OCI-LY3 (cell line): ENCODE results near the gene NKD2.

Experiments
- H2AFZ ChIP-seq: fragments of 200-600, 300-600 bp; shearing (Covaris generic); 2 replicates; pipeline ENCODE4 v1.6.0; 2014; ENCODE audit warnings: antibody characterized with exemption, low read depth, low read length
- H3K27ac ChIP-seq: fragments of 200-600, 300-600 bp; sonication (generic); 2 replicates; pipeline ENCODE4 v1.5.1; 2014; ENCODE audit warnings: mild to moderate bottlenecking, low read length, moderate library complexity, mixed read lengths
- H3K27me3 ChIP-seq: fragments of 200-600, 300-600 bp; sonication (generic); 2 replicates; pipeline ENCODE4 v1.6.1; 2014; ENCODE audit warnings: low read depth, low read length, mixed read lengths
- H3K36me3 ChIP-seq: fragments of 200-600, 300-600 bp; sonication (generic); replicated peaks from 2 replicates; pipeline ENCODE3; 2014; ENCODE audit warnings: low read depth, low read length, mixed read lengths
- H3K4me1 ChIP-seq: fragments of 300-600, 200-600 bp; sonication (generic); 2 replicates; pipeline ENCODE4 v1.6.1; 2014; ENCODE audit warnings: low read length, mixed read lengths
- H3K4me2 ChIP-seq: fragments of 200-600, 300-600 bp; sonication (generic); 2 replicates; pipeline ENCODE4 v1.6.1; 2014; ENCODE audit warnings: low read length, mixed read lengths
- H3K4me3 ChIP-seq: fragments of 300-600, 200-600 bp; sonication (generic); 2 replicates; pipeline ENCODE4 v1.5.1; 2014; ENCODE audit warnings: antibody characterized with exemption, mild to moderate bottlenecking, low read length, moderate library complexity
- H3K79me2 ChIP-seq: fragments of 300-600, 200-600 bp; shearing (Covaris generic); 2 replicates; pipeline ENCODE4 v1.6.1; 2014; ENCODE audit warnings: mild to moderate bottlenecking, low read length, mixed read lengths
- H3K9ac ChIP-seq: fragments of 300-600, 200-600 bp; shearing (Covaris generic); 2 replicates; pipeline ENCODE4 v1.6.0; 2014; ENCODE audit warnings: mild to moderate bottlenecking, low read length, moderate library complexity
- H3K9me3 ChIP-seq: fragments of 200-600, 300-600 bp; shearing (Covaris generic); 2 replicates; pipeline ENCODE4 v1.6.1; 2014; ENCODE audit warnings: low read length, mixed read lengths; ENCODE audit not compliant: insufficient read depth
- H4K20me1 ChIP-seq: fragments of 200-600, 300-600 bp; sonication (generic); 2 replicates; pipeline ENCODE4 v1.6.1; 2016; ENCODE audit warnings: low read length, mixed read lengths; ENCODE audit not compliant: insufficient read depth
- EZH2phosphoT487 ChIP-seq: fragments of 200-600 bp; shearing (Covaris generic); IDR thresholded peaks from 2 replicates; pipeline ENCODE4 v1.6.1; 2018; ENCODE audit warnings: antibody characterized with exemption, mixed run types, low read depth
- TF ChIP-seq, protein P1 (sequence below): fragments of 200-600, 300-600 bp; sonication (generic); IDR thresholded peaks from 2 replicates; pipeline ENCODE4 v1.5.1; 2014; ENCODE audit warnings: antibody characterized with exemption, low read length, low read depth

NKD2 gene

DNA sequence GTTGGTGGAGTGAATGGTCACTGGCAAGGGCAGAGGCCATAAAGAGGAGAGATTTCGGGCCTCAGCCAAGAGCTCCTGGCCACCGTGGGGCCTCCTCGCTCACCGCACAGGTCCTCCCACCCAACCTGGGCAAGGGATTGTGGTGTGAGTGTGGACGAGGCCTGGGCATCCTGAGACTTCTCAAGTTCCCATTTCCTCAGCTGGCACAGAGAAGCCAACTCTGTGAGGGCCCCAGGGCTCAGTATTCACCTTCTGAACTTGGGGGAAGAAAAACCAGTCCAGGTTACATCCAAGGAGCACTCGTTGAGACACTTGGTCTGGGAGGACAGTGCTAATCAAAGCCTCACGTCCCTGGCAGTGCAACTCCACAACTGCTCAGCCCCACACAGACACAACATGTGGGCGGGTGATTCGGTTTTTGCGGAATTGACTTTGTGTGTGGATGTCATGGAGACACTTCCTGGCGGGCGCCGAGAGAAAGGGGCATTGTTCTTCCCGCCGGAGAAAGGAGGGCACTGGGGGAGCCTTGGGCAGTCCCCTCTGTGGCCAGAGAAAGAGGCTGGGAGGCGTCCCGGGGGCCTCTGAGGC is 28.5 kb upstream of the NKD2 start:
- no peaks in the 10 kb centered on the region for H3K79me2 ChIP-seq
- H4K20me1 ChIP-seq, result no peaks in the 10 kb centered on the region
- H3K9me3 ChIP-seq, result no peaks in the 10 kb centered on the region
- H3K27ac ChIP-seq, result no peak overlapping the region
- peaks cover 5% of the 10 kb centered on the region; the same call in 1 of the 2 replicates for H3K27me3 ChIP-seq
- H3K4me3 ChIP-seq, result no peak overlapping the region
- H3K4me1 ChIP-seq, result no peaks in the 10 kb centered on the region
- H3K4me2 ChIP-seq, result no peak overlapping the region
- H3K9ac ChIP-seq, result no peak overlapping the region
- no peak overlapping the region for H2AFZ ChIP-seq
- TF ChIP-seq, protein P1, sequence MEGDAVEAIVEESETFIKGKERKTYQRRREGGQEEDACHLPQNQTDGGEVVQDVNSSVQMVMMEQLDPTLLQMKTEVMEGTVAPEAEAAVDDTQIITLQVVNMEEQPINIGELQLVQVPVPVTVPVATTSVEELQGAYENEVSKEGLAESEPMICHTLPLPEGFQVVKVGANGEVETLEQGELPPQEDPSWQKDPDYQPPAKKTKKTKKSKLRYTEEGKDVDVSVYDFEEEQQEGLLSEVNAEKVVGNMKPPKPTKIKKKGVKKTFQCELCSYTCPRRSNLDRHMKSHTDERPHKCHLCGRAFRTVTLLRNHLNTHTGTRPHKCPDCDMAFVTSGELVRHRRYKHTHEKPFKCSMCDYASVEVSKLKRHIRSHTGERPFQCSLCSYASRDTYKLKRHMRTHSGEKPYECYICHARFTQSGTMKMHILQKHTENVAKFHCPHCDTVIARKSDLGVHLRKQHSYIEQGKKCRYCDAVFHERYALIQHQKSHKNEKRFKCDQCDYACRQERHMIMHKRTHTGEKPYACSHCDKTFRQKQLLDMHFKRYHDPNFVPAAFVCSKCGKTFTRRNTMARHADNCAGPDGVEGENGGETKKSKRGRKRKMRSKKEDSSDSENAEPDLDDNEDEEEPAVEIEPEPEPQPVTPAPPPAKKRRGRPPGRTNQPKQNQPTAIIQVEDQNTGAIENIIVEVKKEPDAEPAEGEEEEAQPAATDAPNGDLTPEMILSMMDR, result no peak
- TF ChIP-seq EZH2phosphoT487, result no peak
- no peaks in the 10 kb centered on the region for H3K36me3 ChIP-seq

GRCh38 chr5:980966-981365 is 27.6 kb upstream of the NKD2 start:
- no peak overlapping the region for H3K9ac ChIP-seq
- no peaks in the 10 kb centered on the region for H3K9me3 ChIP-seq
- H3K36me3 ChIP-seq, result no peaks in the 10 kb centered on the region
- H2AFZ ChIP-seq, result no peak overlapping the region
- no peak overlapping the region for H3K4me2 ChIP-seq
- H4K20me1 ChIP-seq, result no peaks in the 10 kb centered on the region
- H3K4me1 ChIP-seq, result no peaks in the 10 kb centered on the region
- TF ChIP-seq EZH2phosphoT487, result no peak
- TF ChIP-seq, protein P1, result no peak
- H3K79me2 ChIP-seq, result no peaks in the 10 kb centered on the region
- H3K27ac ChIP-seq, result no peak overlapping the region
- peaks cover 5% of the 10 kb centered on the region; the same call in 1 of the 2 replicates for H3K27me3 ChIP-seq
- no peak overlapping the region for H3K4me3 ChIP-seq

DNA sequence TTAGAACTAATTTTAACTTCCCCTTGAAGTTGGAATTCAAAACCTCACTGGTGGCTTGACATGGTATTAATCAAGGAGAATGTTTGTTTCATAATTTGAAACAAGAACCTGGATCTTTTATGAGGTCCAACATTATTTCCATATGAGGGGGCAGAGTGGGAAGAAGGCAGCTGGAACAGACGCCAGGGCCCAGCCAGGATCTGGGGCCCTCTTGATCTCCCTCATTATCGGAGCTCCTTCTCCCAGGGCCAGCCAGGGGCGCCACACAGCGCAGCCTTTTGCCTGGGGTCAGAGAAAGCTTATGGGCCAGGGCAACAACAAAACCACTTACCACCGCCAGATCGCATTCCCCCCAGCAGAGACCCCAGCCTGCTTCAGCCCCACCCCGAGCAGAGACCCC is 27.1 kb upstream of the NKD2 start:
- Histone ChIP-seq H3K27me3 (peaks cover 9% of the 10 kb centered on the region; the same call in 1 of the 2 replicates), H3K9me3 (no peaks in the 10 kb centered on the region), H3K79me2 (no peaks in the 10 kb centered on the region), H3K9ac (no peak overlapping the region), H3K27ac (no peak overlapping the region), H3K4me2 (no peak overlapping the region), H2AFZ (no peak overlapping the region), H4K20me1 (no peaks in the 10 kb centered on the region), H3K4me3 (no peak overlapping the region), H3K36me3 (no peaks in the 10 kb centered on the region), H3K4me1 (no peaks in the 10 kb centered on the region)
- TF ChIP-seq, protein P1, result no peak
- no peak for TF ChIP-seq EZH2phosphoT487

- Histone ChIP-seq H3K4me1 (no peaks in the 10 kb centered on the region), H3K9ac (no peak overlapping the region), H3K9me3 (no peaks in the 10 kb centered on the region), H4K20me1 (no peaks in the 10 kb centered on the region), H3K79me2 (no peaks in the 10 kb centered on the region), H3K36me3 (no peaks in the 10 kb centered on the region), H3K4me3 (no peak overlapping the region), H3K27me3 (peaks cover 9% of the 10 kb centered on the region; the same call in 1 of the 2 replicates), H3K4me2 (no peak overlapping the region), H3K27ac (no peak overlapping the region), H2AFZ (no peak overlapping the region)
- TF ChIP-seq, protein P1, result peak; percentile 36
- no peak for TF ChIP-seq EZH2phosphoT487
Observed at GRCh38 chr5:982377-983237, 26.0 kb upstream of the NKD2 start.
